Erythroblast (primary cell): Measurements from ENCODE around the gene TULP3.

Experiments used
- GATA1 ChIP-seq: IDR thresholded peaks from 2 replicates; pipeline ENCODE4 v1.6.1; 2011; ENCODE audit warnings: low read depth, mild to moderate bottlenecking, control low read depth, low read length, moderate library complexity
- POLR2A ChIP-seq: IDR thresholded peaks from 2 replicates; pipeline ENCODE4 v1.6.1; 2011; ENCODE audit warnings: mild to moderate bottlenecking, low read length

DNA sequence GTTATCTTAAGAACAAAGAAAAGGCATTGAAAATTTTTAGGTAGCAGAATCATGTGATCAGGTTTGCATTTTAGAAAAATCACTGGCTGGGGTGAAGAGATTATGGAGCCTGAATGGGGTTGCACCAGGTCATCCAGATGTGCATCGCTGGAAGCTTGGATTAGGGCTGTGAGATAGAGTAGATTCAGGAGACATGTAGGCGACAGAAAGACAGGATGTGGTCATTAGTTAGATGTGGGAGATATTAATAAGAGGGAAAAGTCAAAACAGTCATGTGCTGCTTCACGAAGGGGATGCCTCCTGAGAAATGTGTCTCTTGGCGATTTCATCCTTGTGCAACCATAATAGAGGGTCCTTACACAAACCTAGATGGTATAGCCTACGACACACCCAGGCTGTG is 93.6 kb downstream of the TULP3 start:
- no peak for TF ChIP-seq POLR2A
- no peak for TF ChIP-seq GATA1
